ENCODE results near the gene R3HDM1. TPM values are rescaled to one million over a fixed set of nuclear protein-coding genes. Genes with fewer than 3 reads are reported as not detected.
A peak's percentile ranks its signal among the peaks of the same experiment; 100 is the strongest.
"Not testable (repeated sequence)": the region's sequence is repeated elsewhere in the genome, so short reads cannot be mapped to it uniquely, and the experiment has no call there.

The R3HDM1 gene
- total RNA-seq, 1 donor from 2014 or later = 32.1 TPM

DNA sequence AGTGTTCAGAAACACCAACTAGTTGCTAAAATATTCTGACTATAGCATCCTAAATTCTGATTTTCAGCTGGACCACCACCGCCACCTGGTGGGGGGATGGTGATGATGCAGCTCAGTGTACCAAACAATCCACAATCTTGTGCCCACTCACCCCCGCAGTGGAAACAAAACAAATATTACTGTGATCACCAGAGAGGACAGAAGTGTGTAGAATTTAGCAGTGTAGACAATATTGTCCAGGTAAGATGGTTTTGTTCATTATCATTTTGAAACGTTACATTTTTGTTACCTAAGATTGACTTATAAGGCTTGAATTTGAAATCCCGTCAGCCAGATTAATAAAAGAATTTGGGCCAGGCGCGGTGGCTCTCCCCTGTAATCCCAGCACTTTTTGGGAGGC, 178.7 kb downstream of the R3HDM1 start:
- peak; percentile 63 for DNase-seq (ENCODE audit: low spot score)

GRCh38 chr2:135715086-135715485, 183.8 kb downstream of the R3HDM1 start:
- DNase-seq (ENCODE audit: low spot score) = not testable (repeated sequence)

DNA sequence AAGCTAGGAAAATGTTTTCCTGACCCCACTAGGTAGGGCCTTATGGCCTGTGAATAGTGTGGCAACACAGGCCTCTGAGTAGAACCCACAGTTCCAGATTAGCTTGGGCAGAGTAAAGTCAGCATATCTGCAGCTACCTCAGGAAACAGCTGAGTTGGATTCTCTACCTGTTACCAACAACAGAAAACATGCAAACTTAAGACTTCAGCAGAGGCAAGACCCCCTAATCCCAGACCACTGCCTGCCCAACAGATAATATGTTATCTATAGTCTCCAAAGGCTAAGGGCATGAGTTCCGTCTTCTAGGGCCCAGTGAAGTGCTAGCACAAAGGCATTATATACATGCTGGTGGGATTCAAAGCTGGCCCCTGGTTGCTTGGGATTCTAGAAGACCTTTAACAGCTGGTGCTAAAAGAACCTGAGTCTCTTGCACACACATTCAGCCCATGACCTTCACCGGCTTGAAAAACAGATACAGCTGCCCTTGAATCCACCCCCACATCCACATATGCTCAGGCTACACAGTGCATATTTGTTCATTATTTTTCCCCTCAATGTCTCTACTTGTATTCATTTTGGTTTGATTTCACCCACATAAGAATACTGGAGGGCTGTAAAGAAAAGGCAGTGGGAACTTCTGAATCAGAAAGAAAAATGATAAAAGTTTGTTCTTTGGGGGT, 196.9 kb downstream of the R3HDM1 start:
- no peak for DNase-seq (ENCODE audit: low spot score)

GRCh38 chr2:135732561-135732960, 201.3 kb downstream of the R3HDM1 start:
- no peak for DNase-seq (ENCODE audit: low spot score)

GRCh38 chr2:135733045-135733444, 201.8 kb downstream of the R3HDM1 start:
- no peak for DNase-seq (ENCODE audit: low spot score)

- no peak for DNase-seq (ENCODE audit: low spot score)
Observed at GRCh38 chr2:135736546-135736945, 205.3 kb downstream of the R3HDM1 start.

GRCh38 chr2:135740206-135740605, 208.9 kb downstream of the R3HDM1 start:
- DNase-seq (ENCODE audit: low spot score) = no peak

DNA sequence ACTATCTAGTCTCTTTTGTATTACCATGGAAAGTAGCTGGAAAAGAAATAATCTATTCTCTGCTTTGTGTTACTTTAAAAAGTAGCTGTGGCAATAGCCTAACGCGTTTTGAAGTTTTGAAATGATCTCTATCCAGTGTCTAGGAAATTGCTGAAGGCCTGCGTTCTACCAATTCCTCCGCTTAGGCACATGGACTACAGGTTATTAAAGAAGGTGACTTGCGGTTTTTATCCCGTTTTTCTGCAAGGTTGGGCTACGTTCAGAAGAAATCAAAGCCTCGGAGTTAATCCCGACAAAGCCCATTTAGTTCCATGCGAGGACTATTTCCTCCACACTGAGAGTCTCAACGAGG, 209.7 kb downstream of the R3HDM1 start:
- no peak for DNase-seq (ENCODE audit: low spot score)

DNA sequence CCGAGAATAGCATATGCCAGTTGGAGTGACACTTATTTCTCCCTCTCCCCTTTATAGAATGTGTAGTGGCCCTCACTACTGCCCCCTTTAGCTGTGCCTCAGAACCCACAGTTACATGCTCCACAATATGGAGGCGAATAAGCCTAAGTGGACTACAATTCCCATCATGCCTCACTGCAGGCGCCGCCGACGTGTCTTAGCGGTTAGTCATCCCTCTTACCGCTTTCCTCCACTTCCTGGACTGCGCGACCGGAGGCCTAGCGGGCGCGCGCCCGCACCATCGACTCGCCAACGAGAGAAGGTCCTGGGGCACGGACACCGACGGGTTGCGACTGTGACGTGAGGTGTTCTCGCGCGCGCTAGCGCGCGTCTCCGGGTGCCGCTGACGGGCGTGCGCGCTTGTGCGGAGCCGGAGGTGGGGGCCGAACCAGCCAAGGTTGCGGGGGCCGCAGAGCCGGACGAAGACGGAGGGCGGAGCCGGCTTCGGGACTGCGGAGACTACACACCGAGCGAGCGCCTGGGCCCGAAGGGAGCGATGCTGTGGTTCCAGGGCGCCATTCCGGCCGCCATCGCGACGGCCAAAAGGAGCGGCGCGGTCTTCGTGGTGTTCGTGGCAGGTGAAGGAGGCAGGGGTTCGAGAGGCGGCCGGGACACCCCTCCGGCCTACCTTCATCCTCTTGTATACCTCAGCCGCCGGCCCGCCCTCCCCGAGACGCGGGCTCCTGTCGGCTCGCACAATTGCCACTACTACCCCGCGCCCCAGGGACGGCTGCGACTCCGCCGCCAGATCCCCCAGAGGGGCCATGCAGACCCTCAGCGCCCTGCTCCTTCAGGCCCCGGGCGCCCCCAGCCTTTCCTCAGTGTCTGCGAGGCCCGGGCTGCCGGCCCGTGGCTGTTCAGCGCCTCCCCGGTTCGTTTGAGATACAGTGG, 210.4 kb downstream of the R3HDM1 start, which contains the start of gene UBXN4:
TSS of gene UBXN4 (plus strand) at position 461 of the 930 bp plus-strand sequence. CDS start at position 536, 75 bp downstream.
- DNase-seq (ENCODE audit: low spot score) = peak; percentile 97

GRCh38 chr2:135742325-135742757, 211.1 kb downstream of the R3HDM1 start:
- DNase-seq (ENCODE audit: low spot score) = peak; percentile 46

GRCh38 chr2:135743860-135744259, 212.6 kb downstream of the R3HDM1 start:
- no peak for DNase-seq (ENCODE audit: low spot score)

DNA sequence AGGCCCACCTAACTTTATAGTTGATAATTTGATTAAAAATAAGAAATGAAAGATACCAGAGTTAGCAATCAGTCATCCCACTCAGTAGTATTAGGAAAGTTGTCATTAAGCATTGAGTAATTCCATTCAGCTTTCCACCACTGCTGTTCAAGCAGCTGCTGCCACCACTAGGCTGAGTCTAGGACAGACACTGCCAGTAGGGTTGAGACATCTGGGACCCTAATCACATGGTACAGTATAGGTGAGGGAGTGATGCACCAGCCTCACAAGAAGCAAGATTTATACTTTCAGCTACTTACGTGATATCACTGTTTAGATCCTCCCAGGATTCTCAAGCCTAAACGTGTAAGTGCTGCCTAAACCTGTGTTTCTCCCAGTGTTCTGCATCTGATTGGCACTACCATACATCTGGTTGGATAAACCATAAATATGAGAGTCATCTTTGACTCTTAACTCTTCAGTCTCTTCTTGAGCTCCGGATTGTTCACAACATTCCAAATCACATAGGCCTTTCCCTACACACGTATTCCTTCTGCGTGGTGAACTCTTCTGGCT, 213.6 kb downstream of the R3HDM1 start:
- DNase-seq (ENCODE audit: low spot score) = no peak

- no peak for DNase-seq (ENCODE audit: low spot score)
Observed at GRCh38 chr2:135745545-135745944, 214.3 kb downstream of the R3HDM1 start.

- DNase-seq (ENCODE audit: low spot score) = no peak
Observed at GRCh38 chr2:135755573-135755972, 224.3 kb downstream of the R3HDM1 start.

DNA sequence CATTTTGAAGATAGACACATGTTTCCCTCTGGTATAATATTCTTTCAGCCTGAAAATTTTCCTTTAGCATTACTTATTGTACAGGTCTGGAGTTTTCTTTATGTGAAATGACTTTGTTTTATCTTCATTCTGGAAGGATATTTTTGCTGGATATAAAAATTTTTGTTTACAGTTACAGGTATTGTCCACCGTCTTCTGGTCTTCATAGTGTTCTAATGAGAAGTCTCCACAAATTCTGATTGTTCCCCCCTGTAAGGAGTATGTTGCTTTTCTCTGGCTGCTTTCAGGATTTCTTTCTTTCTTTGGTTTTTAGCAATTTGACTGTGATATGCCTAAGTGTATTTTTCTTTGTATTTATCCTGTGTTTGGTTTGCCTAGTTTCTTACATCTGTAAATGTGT, 225.4 kb downstream of the R3HDM1 start:
- DNase-seq (ENCODE audit: low spot score) = no peak

- no peak for DNase-seq (ENCODE audit: low spot score)
Observed at GRCh38 chr2:135762022-135762421, 230.7 kb downstream of the R3HDM1 start.

GRCh38 chr2:135762530-135762929, 231.2 kb downstream of the R3HDM1 start:
- no peak for DNase-seq (ENCODE audit: low spot score)

DNA sequence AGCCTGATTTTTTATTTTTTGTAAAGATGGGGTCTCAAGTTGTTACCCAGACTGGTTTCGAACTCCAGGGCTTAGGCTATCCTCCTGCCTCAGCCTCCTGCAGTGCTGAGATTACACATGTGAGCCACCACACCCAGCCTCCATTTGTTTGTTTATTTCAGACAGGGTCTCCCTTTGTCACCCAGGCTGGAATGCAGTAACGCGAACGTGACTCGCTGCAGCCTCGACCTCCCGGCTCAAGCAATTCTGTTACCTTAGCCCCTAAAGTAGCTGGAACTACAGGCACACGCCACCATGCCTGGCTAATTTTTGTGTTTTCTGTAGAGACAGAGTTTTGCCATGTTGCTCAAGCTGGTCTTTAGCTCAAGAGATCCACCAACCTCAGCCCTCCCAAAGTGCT, 237.6 kb downstream of the R3HDM1 start:
- DNase-seq (ENCODE audit: low spot score) = no peak

- DNase-seq (ENCODE audit: low spot score) = no peak
Observed at GRCh38 chr2:135773319-135773718, 242.0 kb downstream of the R3HDM1 start.

DNA sequence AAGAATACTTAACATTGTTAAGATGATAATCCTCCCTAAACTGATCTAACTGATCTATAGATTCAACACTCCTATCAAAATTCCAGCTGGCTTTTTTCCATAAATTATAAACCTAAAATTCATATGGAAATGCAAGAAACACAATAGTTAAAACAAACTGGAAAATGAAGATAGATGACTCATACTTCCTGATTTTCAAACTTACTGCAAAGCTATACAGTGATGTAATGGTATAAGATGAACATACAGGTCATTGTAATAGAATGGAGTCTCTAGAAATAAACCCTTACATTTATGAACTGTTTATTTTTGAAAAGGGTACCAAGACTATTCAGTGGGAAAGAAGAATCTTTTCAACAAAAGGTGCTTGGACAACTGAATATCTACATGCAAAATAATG, 242.6 kb downstream of the R3HDM1 start:
- DNase-seq (ENCODE audit: low spot score) = no peak
